Measurements from ENCODE around the gene SMYD3.

Gene SMYD3

GRCh38 chr1:246515390-246516005 lies 8.4 kb upstream of the SMYD3 start:
- no peak for DNase-seq

DNA sequence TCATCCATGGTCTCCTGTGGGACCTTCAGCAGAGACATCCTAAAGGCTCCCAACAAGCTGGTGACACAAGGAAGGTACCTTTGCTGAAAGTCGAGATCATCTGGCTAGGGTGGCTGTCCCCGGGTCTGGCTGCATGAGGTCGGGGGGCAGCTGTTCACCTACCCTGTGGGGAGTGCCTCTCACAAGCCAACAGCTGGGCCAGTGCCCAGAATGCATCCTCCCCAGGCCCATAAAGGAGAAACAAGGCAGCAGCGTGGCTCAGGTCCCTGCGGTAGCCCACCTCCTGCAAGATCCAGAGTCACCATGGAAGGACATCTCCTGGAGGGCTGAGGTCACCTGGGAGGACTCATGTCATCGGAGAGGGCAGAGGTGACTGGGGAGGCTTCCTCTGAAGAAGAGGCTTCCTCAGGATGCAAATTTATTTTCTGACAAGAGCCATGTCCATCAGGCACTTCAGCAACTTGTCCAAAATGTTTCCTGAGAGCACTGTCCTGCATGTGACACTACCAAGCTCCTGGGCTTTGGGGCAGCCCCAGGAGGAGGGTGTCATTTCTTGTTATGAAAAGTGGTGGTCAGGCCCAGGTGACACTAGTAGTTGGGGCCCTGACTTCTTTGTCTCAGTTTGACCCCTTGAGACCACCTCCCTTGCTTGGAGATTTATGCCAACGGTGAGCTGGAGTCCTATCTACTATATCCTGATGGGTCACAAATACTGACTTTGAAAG lies 6.7 kb upstream of the SMYD3 start:
- no peak for DNase-seq

GRCh38 chr1:246513041-246513440 lies 6.0 kb upstream of the SMYD3 start:
- DNase-seq = no peak

DNA sequence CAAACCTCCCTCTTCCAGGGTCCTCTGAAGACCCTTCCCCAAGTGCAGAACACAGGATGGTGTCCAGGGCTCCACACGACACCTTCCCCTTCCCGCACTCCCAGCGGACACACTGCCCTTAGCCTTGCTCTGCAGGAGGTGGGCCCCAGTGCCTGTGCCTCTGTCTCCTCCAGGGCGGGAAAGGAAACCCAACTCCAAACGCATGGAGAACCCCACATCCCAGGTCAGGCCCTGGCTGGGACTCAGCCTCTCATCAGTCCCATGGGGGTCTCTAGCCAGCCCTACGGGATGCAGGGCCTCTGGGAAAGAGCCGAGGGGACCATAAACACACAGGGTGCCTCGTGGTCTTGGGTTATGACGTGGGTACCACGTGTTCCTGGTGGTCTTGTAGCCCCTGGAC lies 5.6 kb upstream of the SMYD3 start:
- DNase-seq = no peak

DNA sequence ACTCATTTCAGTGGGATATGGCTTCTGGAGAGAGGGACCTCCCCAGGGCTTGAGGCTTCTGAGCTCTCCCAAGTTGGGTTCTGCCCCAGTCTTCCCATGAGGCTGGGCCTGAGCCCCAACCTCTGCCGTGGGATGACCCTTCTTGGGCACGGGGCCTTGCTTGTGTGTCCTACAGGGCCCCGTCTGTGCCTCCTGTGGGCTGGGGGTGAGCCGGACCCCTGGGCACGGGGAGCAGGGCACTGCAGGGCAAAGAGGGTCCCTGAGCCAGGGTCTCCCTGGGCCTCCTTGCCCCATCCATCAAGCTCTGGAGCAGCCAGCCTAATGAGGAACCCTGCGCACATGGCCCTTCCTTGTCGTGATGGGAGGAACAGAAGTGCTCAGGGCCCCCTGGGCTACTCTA lies 5.2 kb upstream of the SMYD3 start:
- DNase-seq = no peak

DNA sequence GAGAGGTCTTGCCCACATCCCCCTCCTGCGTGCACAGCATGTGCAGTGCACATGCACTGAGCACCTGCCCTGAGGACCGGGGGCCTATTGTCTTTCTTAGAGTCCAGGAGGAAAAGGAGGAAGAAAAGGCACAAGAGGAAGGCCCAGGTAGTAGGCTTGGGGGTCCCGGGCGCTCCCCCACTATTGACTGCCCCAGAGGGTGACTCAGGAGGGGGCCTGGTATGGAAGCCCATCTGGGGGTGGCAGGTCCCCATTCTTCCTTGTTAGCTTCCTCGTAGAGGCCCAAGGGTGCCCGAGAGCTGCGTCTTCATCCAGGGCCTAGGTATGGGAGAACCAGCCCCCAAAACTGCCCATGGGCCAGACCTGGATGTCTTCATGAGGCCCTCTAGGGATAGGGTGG lies 4.1 kb upstream of the SMYD3 start:
- no peak for DNase-seq

GRCh38 chr1:246510147-246511030 lies 3.3 kb upstream of the SMYD3 start:
- no peak for DNase-seq

GRCh38 chr1:246508897-246509688 lies 2.0 kb upstream of the SMYD3 start:
- DNase-seq = no peak

GRCh38 chr1:246506367-246506673 lies 759 bp downstream of the SMYD3 start:
- DNase-seq = no peak

DNA sequence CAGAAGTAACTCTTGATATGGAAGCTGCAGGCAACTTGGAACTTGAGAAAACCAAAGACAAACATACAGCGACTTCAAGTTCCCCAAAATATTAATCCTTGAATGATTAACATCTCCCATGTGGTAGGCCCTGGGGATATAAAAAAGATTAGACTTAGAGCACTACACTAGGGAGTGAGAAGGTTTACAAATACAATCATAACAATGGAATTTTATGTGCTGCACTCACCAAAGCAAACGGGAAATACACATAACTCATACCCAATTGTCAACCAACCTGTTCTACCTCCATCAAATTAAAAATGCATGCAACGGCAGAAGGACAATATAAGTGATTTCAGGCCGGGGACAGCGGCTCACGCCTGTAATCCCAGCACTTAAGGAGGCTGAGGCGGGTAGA lies 3.7 kb downstream of the SMYD3 start:
- no peak for DNase-seq

DNA sequence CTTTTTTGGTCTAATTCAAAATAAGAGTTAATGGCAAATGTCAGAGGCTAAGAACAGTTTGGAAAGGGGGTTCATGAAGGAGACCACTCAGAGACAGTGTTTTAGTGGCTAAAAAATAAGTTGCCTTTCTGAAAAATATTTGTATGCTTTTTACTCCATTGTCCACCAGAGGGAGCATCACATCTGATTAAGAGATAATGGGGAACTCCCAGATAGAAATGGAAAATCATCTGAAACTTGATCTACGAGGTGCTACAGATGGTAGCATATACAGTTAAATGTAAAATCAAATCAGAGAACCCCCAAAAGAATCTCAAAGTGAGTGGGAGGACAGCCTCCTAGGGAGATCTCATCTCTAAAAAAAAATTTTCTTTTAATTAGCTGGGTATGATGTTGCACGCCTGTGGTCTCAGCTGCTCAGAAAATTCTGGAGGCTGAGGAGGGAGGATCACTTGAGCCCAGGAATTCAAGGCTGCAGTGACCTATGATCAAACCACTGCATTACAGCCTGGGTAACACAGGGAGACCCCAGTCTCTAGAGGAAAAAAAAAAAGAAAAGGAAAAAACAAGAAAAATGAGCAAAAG lies 9.7 kb downstream of the SMYD3 start:
- DNase-seq = no peak

DNA sequence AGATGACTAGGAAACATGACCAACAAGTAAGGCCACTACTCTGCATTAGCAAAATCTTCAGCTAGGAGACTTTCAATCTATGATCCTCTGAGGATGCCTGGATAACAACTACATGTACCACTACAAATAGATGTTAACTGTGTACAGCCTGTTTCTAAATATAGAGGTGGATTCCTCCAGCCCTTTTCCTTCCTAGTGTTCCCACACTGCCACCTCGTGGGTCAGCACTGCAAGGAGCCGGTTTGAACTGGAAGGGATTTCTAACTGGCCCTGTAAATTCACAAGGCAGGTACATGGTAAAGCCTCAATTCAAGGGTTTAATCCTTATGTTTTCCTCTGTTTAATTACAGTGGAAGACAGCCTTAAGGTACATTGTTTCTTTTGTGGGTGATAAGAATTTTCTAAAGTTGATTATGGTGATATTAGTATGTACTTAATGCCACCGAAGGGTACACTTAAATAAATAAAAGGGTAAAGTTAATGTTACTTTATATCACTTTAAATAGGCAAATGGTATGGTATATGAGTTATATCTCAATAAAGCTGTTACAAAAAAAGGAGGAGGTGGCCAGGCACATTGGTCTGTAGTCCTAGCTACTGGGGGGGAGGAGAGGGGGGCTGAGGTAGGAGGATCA lies 14.4 kb downstream of the SMYD3 start:
- no peak for DNase-seq

- no peak for DNase-seq
These were observed 15.5 kb downstream of the SMYD3 start for GRCh38 chr1:246491551-246492053.

GRCh38 chr1:246488674-246489073 lies 18.4 kb downstream of the SMYD3 start:
- no peak for DNase-seq

DNA sequence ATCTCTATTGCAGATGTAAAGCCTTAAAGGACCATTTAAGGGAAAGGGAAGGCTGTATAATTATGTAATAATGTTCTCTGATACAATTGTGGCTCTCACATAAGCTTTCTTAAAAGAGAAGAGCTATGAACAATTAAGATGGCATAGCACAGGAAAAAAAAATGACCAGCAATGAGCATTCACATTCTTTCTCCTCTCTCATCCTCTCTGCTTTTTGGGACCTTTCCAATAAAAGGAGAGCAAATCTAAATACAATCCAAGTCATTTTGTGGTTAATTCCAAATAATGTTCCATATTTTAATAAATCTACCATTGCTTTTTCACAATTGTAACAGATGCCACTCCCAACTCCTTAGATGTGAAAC lies 23.5 kb downstream of the SMYD3 start:
- no peak for DNase-seq

- DNase-seq = no peak
These were observed 24.1 kb downstream of the SMYD3 start for GRCh38 chr1:246482805-246483568.

DNA sequence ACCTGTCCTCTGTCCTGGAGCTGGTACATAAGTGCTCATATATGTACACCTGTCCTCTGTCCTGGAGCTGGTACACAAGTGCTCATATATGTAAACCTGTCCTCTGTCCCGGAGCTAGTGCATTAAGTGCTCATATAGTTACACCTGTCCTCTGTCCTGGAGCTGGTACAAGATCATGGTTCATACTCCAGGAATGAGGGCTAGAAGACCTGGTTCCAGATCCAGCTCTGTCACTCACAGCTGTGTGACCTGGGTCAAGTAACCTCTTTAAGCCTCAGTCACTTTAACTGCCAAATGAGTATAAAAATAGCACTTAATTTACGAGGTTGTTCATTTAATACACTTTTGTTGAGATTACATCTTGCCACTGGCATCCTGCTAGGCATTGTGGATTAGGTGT lies 28.0 kb downstream of the SMYD3 start:
- DNase-seq = no peak

- no peak for DNase-seq
These were observed 29.4 kb downstream of the SMYD3 start for GRCh38 chr1:246477634-246478033.

DNA sequence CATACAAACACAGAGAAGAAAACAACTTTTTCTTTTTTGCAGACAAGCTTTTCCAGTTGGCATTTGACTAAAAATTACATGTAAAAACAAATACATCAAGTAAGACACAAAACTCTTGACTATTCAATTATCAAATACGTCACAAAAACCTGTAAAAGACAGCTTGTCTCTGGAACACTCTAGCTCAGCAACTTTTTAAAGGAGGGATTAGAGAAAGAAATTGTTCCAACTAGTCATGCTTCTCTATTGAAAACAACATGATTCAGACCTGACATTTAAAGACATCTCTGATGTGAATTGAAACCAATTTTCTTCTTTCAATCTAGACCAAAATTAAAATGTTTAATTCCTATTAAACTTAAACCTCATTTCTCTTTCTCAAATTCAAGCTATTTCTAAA lies 30.3 kb downstream of the SMYD3 start:
- no peak for DNase-seq

DNA sequence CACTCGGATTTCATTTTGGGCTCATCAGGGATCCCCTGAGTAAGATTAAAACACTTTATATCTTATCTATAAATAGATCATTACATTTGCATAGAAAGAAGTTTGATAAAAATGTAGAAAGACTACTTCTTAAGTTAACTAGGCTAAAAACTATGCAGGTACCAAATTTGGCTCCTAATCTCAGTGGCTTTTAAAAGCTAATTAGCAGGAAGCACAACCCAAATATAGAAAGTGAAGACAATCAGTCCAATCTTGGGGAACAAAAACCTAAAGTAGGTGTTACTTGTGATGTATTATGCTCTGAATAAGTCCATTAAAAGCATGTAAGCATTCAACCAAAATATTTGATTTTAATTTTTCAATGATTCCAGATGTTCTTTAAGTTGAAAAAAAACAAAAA lies 35.4 kb downstream of the SMYD3 start:
- no peak for DNase-seq

GRCh38 chr1:246470585-246470984 lies 36.5 kb downstream of the SMYD3 start:
- DNase-seq = no peak
